Fibroblast of skin of right quadriceps (primary cell): Measurements from ENCODE around the gene ATP1A1.
A peak's percentile ranks its signal among the peaks of the same experiment; 100 is the strongest.

Experiments used
- DNase-seq: peaks from one replicate; pipeline ENCODE4 v3.0.0-alpha.2; 2013

ATP1A1 gene

GRCh38 chr1:116372651-116373430 lies at the start of gene ATP1A1:
Gene ATP1A1 (plus strand): TSS chr1:116373244. CDS start chr1:116373512, 268 bp downstream.
- DNase-seq, result peak; percentile 88

DNA sequence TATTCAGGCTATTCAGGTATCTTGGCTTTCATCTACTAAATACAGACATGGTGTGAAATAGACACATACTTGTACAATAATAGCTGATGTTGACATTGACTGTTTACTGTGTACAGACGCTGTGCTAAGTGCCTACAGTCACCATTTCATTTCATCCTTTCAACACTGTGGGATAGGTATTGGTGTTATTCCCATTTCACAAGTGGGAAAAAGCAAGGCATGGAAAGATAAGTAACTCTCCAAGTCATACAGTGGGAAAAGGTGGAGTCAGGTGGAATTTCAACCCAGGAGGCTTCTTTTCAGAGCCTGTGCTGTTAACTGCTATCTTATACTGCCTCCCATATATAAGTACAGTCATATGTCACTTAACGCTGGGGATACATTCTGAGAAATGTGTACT lies 49.6 kb upstream of the ATP1A1 start:
- no peak for DNase-seq

GRCh38 chr1:116324411-116324810 lies 48.6 kb upstream of the ATP1A1 start:
- no peak for DNase-seq

DNA sequence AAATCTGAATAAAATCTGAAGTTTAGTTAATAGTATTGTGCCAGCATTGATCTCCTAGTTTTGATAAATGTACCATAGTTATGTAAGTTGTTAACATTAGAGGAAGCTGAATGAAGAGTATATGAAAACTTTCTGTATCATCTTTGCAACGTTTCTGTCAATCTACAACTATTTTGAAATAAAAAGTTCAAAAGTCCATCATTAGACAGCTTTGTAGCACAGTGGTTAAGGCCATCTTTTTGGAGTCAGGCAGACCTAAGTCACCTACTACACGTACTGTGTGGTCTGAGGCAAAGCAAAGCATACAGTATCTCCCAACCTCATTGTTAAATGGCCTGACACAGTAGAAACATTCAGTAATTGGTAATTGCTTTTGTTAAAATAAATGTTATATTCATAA lies 47.9 kb upstream of the ATP1A1 start:
- DNase-seq, result no peak

GRCh38 chr1:116325922-116326321 lies 47.1 kb upstream of the ATP1A1 start:
- no peak for DNase-seq

DNA sequence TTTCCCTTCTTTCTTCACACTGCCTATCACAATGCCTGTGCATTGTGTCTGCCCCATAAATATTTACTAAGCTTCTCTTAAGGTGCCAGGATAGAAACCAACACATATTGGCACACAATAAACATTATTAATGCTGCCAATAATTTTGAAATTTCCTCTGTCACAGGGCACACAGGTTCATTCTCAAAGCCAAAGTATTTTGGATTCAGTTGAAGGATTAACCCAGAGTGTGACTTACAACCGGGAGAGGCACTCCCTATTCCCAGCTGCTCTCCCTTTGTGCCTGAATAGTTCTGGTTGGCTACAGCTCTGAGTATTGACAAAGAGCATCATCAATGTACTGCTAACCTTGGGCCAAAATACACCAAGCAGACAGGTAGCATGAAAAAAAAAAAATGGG lies 46.6 kb upstream of the ATP1A1 start:
- DNase-seq, result no peak

- no peak for DNase-seq
Measured at GRCh38 chr1:116328671-116329070, 44.4 kb upstream of the ATP1A1 start.

DNA sequence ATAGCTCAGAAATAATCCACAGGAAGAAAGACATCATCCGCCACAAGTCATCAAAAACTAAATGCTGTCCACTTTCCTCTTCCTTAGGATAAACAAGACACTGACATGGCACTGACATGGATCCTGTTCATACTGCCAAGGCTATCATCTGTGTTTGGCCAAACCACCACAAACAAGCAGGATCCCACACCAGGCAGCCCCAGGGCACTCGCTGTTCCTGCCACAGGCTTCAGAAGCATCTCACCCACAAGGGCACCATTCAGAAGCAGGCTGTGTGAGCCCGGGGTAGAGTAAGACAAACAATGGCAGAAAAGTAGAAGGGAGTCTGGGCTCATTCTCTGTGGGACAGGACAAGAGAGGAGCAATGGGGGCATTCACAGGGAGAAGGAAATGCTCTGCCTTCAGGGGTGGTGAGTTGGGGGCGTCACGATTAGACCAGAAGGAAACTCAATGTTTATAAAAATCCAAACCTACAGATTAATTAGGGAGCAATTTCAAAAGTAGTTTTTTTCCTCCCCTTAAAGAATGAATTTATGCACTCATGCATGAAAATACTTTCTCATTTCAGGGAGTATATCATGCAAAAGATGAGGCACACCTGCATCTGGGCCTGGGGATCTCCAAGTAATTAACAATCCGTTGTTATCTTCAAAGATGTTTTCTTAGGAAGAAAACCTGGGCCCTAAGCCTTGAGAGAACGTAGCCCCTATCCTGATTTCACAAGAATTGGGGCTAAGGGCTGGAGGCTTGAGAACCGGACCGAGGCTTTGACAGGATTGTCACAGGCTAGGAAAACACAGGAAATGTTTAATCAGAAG lies 43.3 kb upstream of the ATP1A1 start:
- no peak for DNase-seq

- DNase-seq, result no peak
Measured at GRCh38 chr1:116330342-116330652, 42.7 kb upstream of the ATP1A1 start.

GRCh38 chr1:116330846-116331245 lies 42.2 kb upstream of the ATP1A1 start:
- no peak for DNase-seq

DNA sequence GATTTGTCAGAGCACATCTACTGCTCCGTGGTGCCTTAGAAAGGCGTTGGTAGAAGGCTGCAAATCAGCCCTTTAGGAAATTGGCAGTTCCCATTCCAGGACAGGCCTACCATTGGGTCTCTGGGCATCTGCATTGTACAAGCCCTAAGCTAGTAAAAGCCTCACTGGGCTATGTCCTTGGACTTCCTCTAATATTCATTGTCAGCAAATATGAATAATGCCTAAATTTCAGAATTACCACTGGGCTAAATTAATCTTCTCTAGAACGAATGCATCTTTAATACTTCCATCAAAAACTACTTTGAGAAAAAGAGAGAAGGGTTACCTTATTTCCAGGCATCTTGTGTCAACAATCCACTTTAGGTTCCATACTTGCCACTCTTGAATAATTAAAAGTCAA lies 41.5 kb upstream of the ATP1A1 start:
- DNase-seq, result no peak

DNA sequence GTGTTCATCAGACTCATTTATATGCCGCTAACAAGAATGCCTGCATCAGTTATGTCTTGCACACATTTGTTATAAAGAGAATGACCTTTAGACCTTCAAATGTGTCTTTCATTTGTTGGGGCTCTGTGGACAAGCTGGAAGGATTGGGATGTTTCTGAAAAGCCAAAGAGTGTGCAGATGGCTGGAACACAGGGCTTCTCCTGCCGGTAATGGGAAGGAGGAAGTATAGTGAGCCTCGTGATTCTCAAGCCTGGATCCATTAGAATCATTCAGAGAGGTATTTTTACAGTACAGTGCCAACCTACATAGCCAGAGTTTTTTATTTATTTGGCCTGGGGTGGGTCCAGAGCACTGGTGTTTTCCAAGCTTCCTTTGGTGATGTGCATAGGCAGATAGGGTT lies 40.6 kb upstream of the ATP1A1 start:
- DNase-seq, result no peak

GRCh38 chr1:116333171-116334014 lies 39.7 kb upstream of the ATP1A1 start:
- no peak for DNase-seq

DNA sequence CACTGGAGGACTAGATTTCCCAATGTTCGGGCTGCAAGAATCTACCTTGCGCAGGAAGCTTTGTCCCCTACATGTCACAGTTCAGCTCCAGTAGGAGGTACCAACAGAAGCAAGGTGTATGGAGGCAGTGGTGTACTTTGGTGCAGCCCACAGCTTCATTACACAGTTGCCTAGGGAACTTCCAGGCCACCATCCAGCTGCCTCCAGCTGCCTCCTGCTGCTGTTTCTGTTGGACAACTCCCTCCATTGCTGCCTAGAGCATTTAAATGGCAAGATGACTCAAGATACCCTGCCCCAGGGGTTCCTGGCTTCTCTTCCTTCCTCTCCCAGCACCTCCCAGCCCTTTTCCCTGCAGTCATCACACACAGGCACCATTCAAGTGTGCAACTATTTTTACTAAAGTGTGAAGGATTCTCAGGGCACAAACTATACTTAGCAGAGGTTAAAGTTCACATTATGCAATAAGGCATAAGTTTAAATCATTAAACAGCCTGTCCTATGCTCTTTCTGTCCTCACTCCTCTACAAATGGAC lies 39.0 kb upstream of the ATP1A1 start:
- peak; percentile 9 for DNase-seq

- peak; percentile 18 for DNase-seq
Measured at GRCh38 chr1:116334868-116335635, 38.0 kb upstream of the ATP1A1 start.

- no peak for DNase-seq
Measured at GRCh38 chr1:116335850-116336624, 37.0 kb upstream of the ATP1A1 start.

DNA sequence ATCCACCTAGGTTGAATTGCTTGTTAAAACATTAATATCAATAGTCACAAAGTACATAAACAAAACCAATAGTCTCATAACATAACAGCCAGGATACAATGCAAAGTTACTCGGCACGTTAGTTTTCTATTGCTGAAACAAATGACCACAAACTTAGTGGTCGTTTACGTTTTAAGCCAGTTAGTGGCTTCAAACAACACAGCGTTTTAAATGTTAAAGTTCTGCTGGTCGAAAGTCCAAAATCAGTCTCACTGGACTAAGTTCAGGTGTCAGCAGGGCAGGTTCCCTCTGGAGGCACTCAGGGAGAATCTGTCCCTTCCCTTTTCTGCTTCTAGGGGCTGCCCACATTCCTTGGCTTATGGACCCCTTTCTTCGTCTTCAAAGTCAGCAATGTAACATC lies 35.6 kb upstream of the ATP1A1 start:
- no peak for DNase-seq

- DNase-seq, result no peak
Measured at GRCh38 chr1:116338400-116338799, 34.6 kb upstream of the ATP1A1 start.

GRCh38 chr1:116340506-116341231 lies 32.4 kb upstream of the ATP1A1 start:
- DNase-seq, result no peak

- DNase-seq, result no peak
Measured at GRCh38 chr1:116343019-116343418, 30.0 kb upstream of the ATP1A1 start.

GRCh38 chr1:116345011-116345410 lies 28.0 kb upstream of the ATP1A1 start:
- no peak for DNase-seq
